Ishikawa (cell line): ENCODE measurements around the gene NUBP1.

Experiments used
- CREB1 ChIP-seq: IDR thresholded peaks from 2 replicates; pipeline ENCODE4 v1.6.1; 2012; ENCODE audit warnings: low read depth
- EGR1 ChIP-seq: IDR thresholded peaks from 2 replicates; pipeline ENCODE4 v1.6.1; 2012
- ZBTB7A ChIP-seq: IDR thresholded peaks from 2 replicates; pipeline ENCODE4 v1.6.1; 2012; ENCODE audit warnings: low read depth
- TF ChIP-seq, protein P1 (sequence below): IDR thresholded peaks from 2 replicates; pipeline ENCODE4 v1.6.1; 2012; ENCODE audit warnings: low read depth, mild to moderate bottlenecking

DNA sequence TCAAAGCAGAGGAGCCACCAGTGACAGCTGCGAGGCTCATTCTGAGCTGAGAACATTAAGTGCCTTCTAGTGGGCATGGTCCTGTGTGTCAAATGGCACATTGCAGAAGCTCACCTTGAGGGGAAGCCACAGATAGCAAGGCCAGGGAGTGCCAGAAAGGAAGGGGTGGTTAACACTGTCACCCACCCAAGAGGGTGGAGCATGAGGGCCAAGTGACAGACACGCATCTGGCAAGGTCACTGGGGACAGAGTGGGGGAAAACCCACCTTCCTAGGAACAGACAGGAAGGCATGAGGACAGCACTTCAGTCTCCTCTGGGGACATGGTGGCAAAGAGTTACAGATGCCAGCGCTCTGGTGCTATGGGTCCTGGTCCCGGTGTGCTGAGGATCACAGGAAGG, 22.1 kb downstream of the NUBP1 start:
- TF ChIP-seq, protein P1, sequence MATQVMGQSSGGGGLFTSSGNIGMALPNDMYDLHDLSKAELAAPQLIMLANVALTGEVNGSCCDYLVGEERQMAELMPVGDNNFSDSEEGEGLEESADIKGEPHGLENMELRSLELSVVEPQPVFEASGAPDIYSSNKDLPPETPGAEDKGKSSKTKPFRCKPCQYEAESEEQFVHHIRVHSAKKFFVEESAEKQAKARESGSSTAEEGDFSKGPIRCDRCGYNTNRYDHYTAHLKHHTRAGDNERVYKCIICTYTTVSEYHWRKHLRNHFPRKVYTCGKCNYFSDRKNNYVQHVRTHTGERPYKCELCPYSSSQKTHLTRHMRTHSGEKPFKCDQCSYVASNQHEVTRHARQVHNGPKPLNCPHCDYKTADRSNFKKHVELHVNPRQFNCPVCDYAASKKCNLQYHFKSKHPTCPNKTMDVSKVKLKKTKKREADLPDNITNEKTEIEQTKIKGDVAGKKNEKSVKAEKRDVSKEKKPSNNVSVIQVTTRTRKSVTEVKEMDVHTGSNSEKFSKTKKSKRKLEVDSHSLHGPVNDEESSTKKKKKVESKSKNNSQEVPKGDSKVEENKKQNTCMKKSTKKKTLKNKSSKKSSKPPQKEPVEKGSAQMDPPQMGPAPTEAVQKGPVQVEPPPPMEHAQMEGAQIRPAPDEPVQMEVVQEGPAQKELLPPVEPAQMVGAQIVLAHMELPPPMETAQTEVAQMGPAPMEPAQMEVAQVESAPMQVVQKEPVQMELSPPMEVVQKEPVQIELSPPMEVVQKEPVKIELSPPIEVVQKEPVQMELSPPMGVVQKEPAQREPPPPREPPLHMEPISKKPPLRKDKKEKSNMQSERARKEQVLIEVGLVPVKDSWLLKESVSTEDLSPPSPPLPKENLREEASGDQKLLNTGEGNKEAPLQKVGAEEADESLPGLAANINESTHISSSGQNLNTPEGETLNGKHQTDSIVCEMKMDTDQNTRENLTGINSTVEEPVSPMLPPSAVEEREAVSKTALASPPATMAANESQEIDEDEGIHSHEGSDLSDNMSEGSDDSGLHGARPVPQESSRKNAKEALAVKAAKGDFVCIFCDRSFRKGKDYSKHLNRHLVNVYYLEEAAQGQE: no peak
- no peak for TF ChIP-seq ZBTB7A
- no peak for TF ChIP-seq EGR1
- TF ChIP-seq CREB1: no peak
